Peyer's patch (tissue), 4 donors: ENCODE data around the gene CNTNAP5.

Source experiments
- POLR2A ChIP-seq, 2 donors: fragments of 450-650 bp; IDR thresholded peaks; one replicate each; pipeline ENCODE4 v1.5.1; 2017; ENCODE audit warnings: antibody characterized with exemption in 2 of 2, mild to moderate bottlenecking in 2 of 2, moderate library complexity in 2 of 2
- TF ChIP-seq, protein P1 (sequence below), 6 experiments: fragments of 450-650 bp in 4 of 6; fragments of 200-600 bp in 2 of 6; sonication (generic) in 1 of 6; IDR thresholded peaks; one replicate each; pipeline ENCODE4 v1.5.1; 2017 to 2019; ENCODE audit warnings: antibody characterized with exemption in 6 of 6, mild to moderate bottlenecking in 3 of 6, moderate library complexity in 1 of 6

GRCh38 chr2:124652099-124652498 lies 627.0 kb downstream of the CNTNAP5 start:
- TF ChIP-seq, protein P1, sequence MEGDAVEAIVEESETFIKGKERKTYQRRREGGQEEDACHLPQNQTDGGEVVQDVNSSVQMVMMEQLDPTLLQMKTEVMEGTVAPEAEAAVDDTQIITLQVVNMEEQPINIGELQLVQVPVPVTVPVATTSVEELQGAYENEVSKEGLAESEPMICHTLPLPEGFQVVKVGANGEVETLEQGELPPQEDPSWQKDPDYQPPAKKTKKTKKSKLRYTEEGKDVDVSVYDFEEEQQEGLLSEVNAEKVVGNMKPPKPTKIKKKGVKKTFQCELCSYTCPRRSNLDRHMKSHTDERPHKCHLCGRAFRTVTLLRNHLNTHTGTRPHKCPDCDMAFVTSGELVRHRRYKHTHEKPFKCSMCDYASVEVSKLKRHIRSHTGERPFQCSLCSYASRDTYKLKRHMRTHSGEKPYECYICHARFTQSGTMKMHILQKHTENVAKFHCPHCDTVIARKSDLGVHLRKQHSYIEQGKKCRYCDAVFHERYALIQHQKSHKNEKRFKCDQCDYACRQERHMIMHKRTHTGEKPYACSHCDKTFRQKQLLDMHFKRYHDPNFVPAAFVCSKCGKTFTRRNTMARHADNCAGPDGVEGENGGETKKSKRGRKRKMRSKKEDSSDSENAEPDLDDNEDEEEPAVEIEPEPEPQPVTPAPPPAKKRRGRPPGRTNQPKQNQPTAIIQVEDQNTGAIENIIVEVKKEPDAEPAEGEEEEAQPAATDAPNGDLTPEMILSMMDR (IDR thresholded peaks at IDR 0.05), result no peak
- no peak for TF ChIP-seq POLR2A (IDR thresholded peaks at IDR 0.05)
